ENCODE measurements around the gene TJP1.

Gene TJP1

DNA sequence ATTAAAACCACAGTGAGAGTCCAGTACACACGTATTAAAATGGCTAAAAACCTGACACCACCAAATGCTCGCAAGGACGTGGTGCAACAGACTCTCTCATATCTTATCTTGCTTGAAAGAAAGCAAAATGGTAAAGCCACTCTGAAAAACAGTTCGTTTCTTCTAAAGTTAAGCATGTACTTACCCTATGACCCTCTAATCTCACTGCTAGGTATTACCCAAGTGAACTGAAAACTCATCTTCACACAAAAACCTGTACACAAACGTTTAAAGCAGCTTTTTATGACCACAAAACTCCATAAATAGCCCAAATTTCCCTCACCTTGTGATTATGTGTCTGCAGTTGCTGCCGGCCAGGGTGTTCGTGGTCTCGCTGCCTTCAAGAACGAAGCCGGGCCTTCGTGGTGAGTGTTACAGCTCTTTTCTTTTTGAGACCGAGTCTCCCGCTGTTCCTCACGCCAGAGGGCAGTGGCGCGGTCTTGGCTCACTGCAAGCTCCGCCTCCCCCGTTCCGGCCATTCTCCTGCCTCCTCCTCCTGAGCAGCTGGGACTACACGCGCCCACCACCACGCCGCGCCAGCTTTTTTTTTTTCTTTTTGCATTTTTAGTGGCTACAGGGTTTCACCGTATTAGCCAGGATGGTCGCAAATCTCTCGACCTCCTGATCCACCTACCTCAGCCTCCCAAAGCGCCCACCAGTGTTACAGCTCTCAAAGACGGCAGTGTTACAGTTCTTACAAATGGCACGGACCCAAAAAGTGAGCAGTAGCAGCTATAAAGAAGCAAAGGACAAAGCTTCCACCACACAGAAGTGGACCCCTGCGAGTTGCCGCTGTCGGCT is 165.4 kb downstream of the TJP1 start:
- no peak for DNase-seq

- DNase-seq, result no peak
Measured at GRCh38 chr15:29652595-29652994, 169.7 kb downstream of the TJP1 start.

DNA sequence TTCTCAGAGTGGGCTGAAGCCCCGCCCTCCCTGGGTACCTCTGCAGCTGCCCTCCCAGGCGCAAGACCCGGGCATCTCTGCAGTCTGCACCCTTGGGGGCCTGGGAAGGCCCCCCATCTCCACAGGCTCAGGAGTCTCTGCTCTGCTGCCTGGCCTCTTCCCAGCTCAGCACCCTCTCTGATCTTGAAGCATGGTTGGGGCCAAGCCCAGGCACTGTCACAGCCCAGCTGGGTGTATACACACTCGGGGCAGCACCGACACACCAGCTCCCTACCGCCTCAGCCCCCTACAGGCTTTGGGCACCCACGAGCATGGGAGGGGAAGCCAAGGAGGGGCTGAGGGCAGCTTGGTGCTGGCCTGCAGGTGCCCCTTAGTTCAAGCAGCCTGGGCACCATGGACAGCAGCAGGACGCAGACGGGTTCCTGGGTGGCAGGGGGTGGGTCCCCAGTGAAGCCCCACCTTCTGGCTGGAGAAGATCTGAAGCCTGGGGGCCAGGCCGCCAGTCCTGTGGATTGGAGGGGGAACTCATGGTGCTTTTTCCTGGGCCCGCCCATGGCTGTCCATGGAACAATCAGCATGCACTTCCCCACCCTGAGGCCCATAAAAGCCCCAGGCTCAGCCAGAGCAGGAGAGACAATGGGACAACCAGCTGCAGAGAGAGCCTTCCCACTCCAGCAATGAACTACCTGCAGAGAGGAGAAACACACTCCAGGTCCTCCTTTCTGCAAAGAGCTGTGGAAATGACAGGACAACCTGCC is 170.6 kb downstream of the TJP1 start:
- no peak for DNase-seq
